Dermis blood vessel endothelial cell (primary cell): ENCODE data around the gene PPA1. TPM values are rescaled to one million over a fixed set of nuclear protein-coding genes. Genes with fewer than 3 reads are reported as not detected.
A peak's percentile ranks its signal among the peaks of the same experiment; 100 is the strongest.
"Not testable (repeated sequence)": the region's sequence is repeated elsewhere in the genome, so short reads cannot be mapped to it uniquely, and the experiment has no call there.

Experiments
- DNase-seq: peaks from one replicate; pipeline ENCODE4 v3.0.0; 2010
- total RNA-seq: library from RNA; depleted of rRNA; stranded (reverse); fragments of >200 nt; gene quantifications from 2 replicates; pipeline ENCODE4 v1.2.3, GENCODE V29; 2014

The PPA1 gene
- total RNA-seq, 1 donor from 2014 or later, result 171 TPM

DNA sequence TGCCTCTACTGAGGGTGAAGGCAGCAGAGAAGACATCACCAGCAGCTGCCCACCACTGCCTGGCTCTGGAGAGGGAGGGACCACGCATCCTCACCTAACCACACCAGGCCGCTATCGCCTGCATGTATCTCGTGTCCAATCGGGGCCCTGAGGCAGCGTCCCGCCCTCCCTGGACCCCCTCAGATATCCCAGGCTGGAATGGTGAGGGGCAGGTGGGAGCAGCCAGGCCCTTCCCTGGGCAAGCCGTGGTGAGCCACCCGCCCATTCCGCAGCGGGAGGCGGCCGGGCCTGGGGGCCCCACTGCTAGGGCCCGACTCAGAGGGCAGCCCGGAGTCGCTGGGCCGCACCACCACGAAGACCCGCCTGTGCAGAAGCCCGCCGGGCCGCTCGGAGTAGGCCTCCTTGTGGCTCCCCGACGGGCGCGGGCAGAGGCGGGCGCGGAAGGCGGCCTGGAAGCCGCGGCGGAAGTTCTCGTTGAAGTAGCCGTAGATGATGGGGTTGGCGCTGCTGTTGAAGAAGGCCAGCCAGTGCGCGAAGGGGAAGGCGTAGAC is 21.6 kb upstream of the PPA1 start:
- no peak for DNase-seq

DNA sequence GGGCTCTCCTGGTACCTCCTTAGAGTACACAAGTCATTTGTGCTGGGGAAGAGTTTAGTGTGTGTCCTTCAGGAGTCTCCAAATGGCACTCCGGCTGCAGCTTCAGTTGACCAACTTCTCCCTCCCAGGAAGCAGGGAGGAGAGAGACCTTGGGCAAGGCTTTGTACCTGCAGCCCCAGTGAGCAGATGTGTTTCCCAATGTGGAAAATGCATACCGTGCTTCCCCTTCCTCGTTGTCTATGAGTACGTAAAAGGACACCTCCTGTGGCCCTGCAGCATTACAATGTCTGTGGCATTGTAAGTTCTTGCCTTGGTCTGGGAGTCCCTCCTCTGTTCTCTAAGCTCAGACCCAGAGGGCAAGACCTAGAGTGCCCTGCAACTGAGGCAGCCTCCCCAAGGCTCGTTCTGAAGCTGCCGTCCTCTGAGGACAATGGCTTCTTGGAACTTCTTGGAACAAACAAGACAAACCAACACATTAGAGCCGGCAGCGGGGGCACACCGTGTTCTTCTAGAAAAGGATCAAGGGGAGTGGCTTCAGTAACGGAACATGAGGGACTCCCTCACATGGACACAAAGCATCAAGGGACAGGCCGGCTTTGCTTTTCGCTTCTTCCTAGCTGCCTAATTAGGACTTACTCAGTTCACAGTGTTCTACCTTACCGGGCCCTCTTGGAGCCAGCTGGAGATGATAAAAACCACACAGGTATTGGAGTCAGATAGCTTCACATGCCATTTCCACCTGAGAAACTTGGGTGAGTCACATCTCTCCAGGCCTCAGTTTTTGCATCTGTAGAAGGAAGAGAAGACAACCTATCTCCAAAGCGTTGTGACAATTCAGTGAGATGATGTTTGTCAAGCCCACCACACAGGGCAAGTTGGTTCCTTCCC is 20.9 kb upstream of the PPA1 start:
- no peak for DNase-seq

DNA sequence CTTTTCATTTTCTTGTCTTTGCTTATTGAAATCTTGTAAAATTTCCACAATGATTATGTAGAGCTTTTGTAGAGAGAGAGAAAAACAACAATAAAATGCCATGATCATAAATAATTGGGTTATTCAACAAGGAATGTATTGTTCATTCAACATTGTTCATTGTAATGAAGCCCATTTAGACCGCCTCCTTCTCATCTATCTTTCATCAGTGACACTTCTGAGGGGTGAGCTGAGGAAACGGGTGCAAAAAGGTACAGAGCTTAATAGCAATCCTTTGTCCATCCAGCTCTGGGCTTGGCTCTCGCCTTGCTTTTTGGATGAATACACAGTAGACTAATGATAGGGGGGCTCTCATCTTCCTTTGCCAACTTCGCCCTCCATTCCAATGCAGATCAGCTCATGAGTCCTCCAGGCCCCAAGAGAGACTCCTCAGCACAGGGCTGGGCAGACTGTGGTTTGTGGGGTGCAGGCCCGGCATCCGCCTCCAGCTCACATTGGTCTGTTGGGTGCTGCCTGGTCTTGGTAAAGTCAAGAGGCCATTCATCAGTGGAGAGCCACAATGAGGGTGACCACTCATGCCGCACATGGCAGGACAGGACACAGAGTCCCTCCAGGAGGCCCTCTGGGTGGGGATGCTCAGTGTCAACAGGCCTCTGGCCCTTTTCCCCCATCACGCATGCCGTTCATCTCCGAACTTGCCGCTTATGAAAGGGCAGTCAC is 17.9 kb upstream of the PPA1 start:
- no peak for DNase-seq

DNA sequence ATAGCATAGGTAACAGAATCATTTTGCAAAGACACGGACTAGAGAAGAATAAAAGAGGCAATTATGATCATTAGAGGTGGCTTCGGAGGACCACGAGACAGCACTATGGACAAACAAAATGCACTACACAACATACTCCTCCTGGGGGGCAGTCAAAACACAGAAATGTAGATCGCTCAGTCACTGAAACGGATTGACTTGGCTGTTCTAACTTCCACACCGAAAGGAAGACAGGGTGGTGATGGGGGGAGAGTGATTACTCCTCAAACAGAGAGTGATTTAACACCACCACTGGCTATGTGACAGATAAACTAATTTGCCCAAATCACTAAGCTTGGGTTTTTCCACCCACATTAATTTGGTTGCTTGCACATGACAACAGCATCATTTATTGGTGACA is 14.1 kb upstream of the PPA1 start:
- DNase-seq, result no peak

DNA sequence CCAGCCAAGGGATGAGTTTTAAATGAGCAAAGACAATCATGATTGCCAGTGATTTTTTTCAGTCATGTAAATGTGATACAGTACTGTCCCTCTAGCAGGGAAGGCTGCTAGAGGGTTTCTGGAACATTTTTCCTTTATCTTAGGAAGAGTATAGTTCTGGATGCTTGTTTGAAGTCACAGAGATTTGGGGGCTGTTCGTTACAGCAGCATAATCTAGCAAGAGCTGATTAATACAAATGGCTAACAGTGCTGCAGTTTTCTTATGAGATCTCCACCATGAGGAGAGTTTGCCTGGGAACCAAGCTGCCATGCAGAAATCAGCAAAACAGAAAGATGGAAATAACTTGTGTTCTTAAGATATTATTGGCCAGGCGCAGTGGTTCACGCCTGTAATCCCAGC is 7.9 kb upstream of the PPA1 start:
- DNase-seq, result no peak

DNA sequence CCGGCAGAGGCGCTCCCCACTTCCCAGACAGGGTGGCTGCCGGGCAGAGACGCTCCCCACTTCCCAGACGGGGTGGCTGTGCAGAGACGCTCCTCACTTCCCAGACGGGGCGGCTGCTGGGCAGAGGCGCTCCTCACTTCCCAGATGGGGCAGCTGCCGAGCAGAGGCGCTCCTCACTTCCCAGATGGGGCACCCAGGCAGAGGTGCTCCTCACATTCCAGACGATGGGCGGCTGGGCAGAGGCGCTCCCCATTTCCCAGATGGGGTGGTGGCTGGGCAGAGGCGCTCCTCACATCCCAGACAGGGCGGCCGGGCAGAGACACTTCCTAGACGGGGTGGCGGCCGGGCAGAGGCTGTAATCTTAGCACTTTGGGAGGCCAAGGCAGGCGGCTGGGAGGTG is 6.8 kb upstream of the PPA1 start:
- DNase-seq, result not testable (repeated sequence)

DNA sequence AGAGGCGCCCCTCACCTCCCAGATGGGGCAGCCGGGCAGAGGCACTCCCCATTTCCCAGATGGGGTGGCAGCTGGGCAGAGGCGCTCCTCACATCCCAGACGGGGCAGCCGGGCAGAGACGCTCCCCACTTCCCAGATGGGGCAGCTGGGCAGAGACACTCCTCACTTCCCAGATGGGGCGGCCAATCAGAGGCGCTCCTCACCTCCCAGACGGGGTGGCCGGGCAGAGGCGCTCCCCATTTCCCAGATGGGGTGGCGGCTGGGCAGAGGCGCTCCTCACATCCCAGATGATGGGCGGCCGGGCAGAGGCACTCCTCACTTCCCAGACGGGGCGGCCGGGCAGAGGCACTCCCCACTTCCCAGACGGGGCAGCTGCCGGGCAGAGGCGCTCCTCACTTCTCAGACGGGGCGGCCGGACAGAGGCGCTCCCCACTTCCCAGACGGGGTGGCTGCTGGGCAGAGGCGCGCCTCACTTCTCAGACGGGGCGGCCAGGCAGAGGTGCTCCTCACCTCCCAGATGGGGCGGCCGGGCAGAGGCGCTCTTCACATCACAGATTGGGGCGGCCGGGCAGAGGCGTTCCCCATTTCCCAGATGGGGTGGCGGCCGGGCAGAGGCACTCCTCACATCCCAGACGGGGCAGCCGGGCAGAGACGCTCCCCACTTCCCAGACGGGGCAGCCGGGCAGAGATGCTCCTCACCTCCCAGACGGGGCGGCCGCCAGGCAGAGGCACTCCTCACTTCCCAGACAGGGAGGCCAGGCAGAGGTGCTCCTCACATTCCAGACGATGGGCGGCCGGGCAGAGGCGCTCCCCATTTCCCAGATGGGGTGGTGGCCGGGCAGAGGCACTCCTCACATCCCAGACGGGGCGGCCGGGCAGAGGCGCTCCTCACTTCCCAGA is 6.1 kb upstream of the PPA1 start:
- DNase-seq, result not testable (repeated sequence)

DNA sequence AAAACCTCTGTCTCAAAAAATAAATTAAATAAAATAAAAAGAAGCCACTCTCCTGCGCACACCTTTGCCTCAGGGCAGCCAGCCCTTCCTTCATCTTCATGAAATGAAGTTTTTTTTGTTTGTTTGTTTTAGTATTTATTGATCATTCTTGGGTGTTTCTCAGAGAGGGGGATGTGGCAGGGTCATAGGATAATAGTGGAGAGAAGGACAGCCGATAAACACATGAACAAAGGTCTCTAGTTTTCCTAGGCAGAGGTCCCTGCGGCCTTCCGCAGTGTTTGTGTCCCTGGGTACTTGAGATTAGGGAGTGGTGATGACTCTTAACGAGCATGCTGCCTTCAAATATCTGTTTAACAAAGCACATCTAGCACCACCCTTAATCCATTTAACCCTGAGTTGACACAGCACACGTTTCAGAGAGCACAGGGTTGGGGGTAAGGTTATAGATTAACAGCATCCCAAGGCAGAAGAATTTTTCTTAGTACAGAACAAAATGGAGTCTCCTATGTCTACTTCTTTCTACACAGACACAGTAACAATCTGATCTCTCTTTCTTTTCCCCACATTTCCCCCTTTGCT is 4.8 kb upstream of the PPA1 start:
- DNase-seq, result not testable (repeated sequence)

DNA sequence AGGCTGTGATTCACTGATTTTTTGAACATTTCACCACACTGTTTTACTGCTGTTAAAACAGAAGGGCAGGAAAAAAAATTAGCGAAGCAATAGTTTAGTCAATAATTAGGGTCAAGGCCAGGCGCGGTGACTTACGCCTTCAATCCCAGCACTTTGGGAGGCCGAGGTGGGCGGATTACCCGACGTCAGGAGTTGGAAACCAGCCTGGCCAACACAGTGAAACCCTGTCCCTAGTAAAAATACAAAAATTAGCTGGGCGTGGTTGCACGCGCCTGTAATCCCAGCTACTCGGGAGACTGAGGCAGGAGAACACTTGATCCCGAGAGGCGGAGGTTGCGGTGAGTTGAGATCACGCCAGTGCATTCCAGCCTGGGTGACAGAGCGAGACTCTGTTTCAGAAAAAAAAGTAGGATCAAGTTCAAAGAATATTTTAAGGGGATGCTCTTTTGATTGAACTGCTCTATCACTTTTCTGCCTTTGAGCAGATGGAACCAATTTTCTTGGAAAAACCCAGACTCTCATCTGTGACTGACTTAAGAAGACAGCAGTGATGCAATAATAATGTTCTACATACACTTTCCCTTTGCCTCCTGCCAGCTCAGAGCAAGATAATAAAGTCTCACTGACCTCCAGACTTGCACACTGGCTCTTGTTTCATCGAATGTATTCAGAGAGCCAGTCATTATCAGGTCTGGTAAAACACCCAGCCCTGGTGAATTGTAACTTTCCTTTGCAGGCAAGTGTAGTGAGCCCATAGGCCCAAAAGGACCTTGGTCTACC is 1.6 kb upstream of the PPA1 start:
- no peak for DNase-seq

DNA sequence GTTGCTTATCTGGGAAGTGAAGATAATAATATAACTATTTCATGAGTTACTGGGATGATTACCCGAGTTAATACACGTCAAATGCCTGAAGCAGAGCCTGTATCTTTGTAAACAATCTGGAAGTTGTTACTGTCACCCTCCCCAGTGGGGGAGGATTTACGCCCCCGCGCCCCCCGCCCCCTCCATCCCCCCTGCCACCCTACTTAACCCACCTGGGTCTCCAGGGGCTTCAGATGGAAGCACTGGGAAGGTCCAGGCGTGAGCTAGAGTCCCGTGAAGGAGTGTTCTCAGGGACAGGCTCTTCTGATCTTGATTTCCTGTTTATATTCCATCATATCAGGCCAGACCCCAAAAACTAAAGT is 691 bp upstream of the PPA1 start:
- no peak for DNase-seq

DNA sequence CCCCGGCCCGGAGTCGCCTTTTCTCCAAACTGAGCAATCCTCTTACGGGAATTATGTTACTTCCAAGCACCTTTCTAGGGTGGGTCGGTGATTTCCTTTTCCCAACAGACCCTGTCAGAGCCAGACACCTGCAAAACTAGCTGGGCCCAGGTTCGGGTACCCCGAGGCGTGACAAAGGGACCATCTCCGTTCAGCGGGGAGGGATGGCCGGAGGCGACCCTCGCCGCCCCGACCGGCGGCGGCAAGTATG is 445 bp downstream of the PPA1 start:
- no peak for DNase-seq

DNA sequence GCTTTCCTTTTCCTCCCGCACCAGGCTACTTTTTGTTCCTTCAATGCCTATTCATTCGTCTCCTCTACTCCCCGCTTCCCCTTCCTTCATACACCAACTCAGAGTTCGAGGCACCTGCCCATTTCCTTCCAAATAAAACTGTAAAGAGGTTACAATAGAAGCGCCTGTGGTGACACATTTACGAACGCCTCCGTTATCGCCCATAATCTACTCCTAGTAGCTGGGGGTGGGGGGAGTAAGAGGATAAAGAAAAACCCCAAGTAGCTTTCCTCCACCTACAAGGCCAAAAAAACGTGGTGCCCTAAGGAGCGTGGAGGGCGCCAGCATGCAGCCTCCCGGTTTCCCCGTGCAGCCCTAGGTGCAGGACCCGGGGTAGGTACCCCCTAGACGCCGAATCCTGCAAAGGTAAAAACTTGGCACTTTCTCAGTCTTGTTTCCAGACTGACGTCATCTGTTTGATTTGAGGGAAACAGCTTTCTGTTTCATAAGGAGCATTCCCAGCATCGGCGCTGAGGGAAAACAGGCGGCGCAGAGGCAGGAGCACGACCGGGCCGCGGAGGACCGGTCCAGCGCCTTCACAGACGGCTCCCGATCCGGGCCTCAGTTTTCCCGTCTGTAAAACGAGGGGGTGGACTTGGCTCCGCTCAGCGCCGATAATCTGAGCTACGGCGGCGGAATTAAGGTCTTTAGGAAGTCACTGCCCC is 922 bp downstream of the PPA1 start:
- peak; percentile 73 for DNase-seq

DNA sequence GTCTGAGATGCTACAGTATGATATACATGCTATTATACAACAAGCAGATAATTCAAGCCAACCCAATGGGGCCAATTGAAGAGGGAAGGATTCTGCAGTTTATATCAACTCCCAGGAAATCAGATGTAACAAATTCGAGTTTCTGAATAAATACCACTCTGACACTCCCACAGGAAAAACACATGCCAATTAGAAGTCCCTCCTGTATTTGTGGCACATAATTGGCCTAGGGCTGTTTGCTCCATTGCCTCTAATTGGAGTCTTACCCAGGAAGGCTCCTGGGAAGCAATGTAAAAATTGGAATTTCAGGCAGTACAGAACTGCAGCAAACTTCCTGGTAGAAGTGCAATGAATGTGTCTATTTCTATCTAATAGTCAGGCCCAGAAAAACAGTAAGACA is 4.7 kb downstream of the PPA1 start:
- no peak for DNase-seq

DNA sequence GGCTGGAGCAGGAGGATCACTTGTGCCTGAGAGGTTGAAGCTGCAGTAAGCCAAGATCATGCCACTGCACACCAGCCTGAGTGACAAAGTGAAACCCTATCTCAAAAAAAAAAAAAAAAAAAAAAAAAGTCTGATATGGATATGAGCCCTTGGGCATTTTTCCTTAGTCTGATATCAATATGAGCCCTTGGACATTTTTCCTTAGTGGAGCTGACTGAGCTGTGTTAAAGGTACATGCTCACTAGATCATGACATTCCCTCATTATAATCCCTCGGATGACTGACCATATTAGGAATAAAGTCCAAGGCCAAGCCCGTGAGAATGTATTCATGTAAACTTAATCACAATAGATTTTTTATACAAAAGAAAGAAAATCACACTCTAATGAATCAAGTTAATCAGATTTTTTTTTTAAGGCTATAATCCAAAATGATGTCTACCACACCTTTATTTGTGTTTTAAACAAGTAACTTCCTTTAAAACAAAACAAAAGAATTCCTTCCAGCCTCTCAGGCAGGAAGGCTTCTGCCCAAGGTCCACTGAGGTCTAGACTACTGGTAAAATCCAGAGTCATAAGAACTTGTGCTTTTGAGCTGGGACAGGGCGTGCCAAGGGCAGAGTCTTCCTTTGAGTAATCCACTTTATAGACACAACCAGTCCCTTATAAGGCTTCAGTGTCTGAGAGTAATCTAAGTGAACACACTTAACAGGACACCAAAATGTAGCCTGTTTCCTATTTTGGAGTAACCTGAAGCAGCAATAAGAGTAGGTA is 5.5 kb downstream of the PPA1 start:
- no peak for DNase-seq

DNA sequence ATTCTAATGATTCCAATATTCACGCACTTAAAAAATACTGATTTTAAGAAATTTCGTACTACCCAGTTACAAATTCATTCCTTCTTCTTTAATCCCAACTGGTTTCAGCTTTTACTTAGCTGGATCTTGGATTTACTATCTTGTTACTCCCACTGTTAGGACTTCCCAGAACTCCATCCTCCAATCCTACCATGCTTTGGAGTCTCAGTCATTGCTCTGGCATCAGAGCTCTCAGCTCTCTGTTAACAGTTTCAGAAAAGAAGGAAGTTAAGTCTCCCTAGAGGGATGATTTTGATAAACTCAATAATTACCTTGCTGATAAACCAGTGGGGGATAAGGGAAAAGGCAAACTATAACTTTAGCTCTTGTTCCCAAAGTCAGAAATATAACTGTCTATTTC is 9.5 kb downstream of the PPA1 start:
- DNase-seq, result no peak

DNA sequence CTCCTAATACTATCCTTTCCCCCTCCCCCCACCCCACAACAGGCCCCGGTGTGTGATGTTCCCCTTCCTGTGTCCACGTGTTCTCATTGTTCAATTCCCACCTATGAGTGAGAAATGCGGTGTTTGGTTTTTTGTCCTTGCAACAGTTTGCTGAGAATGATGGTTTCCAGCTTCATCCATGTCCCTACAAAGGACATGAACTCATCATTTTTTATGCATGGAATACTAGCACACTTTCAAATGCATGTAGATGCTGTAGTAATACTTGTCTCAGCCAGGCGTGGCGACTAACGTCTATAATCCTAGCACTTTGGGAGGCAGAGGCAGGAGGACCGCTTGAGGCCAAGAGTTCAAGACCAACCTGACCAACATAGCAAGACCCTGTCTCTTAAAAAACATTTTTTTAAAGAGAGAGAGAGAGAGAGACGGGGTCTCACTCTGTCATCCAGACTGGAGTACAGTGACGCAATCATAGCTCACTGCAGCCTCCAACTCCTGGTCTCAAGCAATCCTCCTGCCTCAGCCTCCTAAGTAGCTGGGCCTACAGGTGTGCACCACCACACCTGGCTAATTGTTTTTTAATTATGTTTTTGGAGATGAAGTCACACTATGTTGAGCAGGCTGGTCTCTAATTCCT is 10.3 kb downstream of the PPA1 start:
- DNase-seq, result not testable (repeated sequence)

DNA sequence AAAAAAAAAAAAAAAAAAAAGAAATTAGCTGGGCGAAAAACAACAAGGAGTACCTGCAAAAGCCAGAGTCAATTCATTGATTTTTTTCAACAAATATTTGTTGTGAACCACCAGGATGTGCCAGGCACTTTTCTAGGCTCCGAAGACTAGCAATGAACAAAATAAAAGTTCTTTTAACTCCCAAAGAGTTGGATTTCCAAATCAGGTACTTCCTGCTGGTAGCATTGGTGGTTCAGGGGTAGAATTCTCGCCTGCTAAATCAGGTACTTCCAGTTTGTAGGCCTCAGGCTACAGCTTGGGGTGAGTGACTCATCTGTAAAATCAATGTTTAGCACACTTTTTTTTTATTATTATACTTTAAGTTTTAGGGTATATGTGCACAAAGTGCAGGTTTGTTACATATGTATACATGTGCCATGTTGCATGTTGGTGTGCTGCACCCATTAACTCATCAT is 10.9 kb downstream of the PPA1 start:
- no peak for DNase-seq

DNA sequence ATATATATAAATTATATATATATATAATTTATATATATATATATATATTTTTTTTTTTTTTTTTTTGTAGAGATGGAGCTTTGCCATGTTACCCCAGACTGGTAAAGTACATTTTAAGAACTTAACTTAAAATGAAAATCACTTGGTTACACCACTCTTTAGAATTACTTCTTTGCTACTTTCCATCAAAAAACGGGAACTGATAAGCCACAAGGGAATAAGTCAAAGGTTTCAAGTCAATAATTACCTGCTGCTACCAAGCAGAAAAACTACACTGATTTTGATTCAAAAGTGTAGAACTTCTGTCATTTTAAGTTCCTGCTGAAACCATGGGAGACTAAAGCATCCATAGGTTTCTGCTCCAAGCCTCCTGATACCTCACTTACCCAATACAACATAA is 12.2 kb downstream of the PPA1 start:
- no peak for DNase-seq

DNA sequence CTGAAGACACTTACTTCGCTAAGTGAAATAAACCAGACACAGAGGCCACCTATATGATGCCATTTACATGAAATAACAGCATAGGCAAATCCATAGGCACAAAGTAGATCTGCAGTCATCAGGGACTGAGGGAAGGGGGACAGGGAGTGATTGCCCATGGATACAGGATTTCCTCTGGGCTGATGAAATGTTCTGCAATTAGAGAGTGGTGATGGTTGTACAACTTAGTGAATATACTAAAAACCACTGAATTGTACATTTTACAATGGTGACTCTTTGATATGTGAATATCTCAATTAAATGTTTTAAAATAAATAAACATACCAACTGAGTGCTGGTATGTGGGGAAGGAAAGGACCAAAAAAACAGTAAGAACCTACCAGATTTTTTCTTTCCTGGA is 20.4 kb downstream of the PPA1 start:
- no peak for DNase-seq

DNA sequence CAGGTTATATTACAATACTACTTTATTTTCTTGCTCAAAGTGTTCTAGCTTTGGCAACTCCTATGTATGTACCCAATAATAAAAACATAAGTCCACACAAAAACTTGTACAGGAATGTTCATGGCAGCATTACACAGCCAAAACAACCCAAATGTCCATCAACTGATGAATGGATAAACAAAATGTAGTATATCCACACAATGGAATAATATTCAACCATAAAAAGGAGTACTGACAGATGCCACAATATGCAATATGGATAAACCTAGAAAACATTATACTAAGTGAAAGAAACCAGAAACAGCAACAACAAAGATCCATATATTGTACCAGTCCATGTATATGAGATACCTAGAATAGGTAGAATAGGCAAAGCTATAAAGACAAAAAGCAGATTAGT is 21.0 kb downstream of the PPA1 start:
- no peak for DNase-seq
